PFSK-1 (cell line): ENCODE results near the gene SMOC2.

Experiments used
- POLR2AphosphoS5 ChIP-seq: IDR thresholded peaks from 2 replicates; pipeline ENCODE4 v1.6.1; 2012; ENCODE audit warnings: low read depth, mild to moderate bottlenecking, control low read depth, low read length, moderate library complexity
- REST ChIP-seq, 2 experiments: IDR thresholded peaks; 2 replicates each; pipeline versions ENCODE4 v1.6.1 to v1.8.0; 2011 to 2012; ENCODE audit warnings: low read depth in 2 of 2, low read length in 2 of 2, control low read depth in 1 of 2, inconsistent platforms in 1 of 2, mild to moderate bottlenecking in 1 of 2, moderate library complexity in 1 of 2; ENCODE audit not compliant: insufficient read depth in 1 of 2
- TAF1 ChIP-seq: IDR thresholded peaks from 2 replicates; pipeline ENCODE4 v1.6.1; 2012; ENCODE audit warnings: low read length, control low read depth, borderline replicate concordance; ENCODE audit not compliant: insufficient read depth

DNA sequence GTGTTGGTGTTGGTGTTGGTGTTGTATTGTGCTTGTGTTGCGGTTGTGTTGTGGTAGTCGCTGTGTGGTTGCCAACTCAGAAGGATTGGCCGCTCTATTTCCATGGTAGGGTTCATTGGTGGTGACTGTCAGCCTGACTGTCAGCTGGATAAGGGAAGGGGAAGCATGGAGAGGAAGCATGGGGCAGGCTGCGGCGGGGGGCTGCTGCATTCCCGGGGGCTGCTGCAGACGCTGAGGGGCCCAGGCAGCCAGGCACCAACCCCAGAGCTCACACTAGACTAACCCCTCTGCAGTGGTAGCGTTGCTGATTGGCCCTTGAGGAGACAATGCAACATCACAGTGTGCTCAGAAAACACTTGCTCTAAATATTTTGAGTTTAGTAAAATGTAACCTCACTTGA lies 199.2 kb downstream of the SMOC2 start:
- TF ChIP-seq POLR2AphosphoS5 (no peak), TAF1 (no peak), REST (IDR thresholded peaks at IDR 0.05; ENCODE audit: insufficient read depth in 1 of 2, low read depth in 2 of 2, low read length in 2 of 2) (no peak)
